GM12892 (cell line): ENCODE data around the gene IL17C.

Experiments used
- DNase-seq: peaks from one replicate; pipeline ENCODE4 v3.0.0; 2011; ENCODE audit not compliant: insufficient read length
- FAIRE-seq: peaks from 2 replicates; lab custom pipeline; 2011; peaks lifted over from hg19 to GRCh38; lab: Jason Lieb, UNC
- POLR2A ChIP-seq: IDR thresholded peaks from 2 replicates; pipeline ENCODE4 v1.6.1; 2011; ENCODE audit warnings: low read depth, low read length, control low read depth
- POLR2AphosphoS5 ChIP-seq: IDR thresholded peaks from 2 replicates; pipeline ENCODE4 v1.6.1; 2011; ENCODE audit warnings: low read depth, low read length, control low read depth
- TAF1 ChIP-seq: IDR thresholded peaks from 2 replicates; pipeline ENCODE4 v1.6.1; 2011; ENCODE audit warnings: low read depth, mild to moderate bottlenecking, control low read depth, low read length, borderline replicate concordance

IL17C gene

DNA sequence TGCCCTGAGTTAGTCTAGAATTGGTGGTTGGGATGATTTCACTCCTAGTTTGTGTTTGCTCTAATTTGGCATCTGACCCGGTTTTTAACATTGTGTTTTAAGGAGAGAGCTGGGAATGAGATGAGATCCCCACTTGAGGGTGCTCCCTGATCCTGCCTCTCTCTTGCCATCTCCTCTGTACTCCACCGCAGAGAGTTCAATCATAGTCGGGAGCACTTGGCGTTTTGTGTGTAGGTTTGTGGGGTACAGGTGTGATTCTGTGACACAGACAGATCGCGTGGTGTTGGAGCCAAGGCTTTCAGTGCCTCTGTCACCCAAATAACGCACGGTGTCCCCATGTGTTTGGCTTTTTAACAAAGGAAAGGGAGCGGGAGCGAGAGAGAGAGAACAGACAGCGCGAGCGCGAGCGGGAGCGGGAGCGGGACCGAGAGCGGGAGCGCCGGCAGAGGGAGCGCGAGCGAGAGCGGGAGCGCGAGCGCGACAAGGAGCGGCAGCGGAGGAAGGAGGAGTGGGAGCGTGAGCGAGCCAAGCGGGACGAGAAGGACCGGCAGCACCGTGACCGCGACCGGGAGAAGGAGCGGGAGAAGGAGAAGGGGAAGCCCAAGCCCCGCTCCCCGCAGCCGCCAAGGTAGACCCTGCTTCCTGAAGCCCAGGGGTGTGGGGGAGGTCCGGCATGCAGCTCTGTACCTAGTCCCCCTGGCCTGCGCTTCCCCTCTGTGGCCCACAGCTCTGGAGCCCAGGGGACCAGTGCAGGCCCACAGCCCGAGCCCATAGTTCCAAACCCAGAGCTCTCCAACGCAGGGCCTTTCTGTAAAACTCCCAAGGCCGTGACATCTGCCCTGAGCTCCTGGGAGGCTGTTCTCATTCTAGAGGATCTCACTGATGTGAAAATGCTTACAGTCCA, 27.2 kb upstream of the IL17C start:
- no peak for TF ChIP-seq POLR2AphosphoS5
- TF ChIP-seq POLR2A = no peak
- TF ChIP-seq TAF1 = no peak
- FAIRE-seq (no peak), DNase-seq (no peak)

DNA sequence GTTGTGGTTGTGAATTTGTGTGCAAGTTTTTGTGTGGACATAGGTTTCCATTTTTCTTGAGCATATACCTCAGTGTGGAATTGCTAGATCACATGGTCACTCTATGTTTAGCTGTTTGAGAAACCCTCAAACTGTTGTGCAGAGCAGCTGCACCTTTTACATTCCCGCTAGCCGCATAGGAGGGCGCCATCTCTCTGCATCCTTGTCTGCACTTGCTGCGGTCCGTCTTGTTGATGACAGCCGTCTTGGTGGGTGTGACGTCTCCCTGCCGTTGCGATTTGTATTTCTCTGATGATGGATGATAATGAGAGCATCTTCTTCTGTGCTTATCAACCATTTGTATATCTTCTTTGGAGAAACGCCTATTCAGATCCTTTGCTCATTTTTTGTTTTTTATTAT, 25.1 kb upstream of the IL17C start:
- no peak for FAIRE-seq
- no peak for DNase-seq

DNA sequence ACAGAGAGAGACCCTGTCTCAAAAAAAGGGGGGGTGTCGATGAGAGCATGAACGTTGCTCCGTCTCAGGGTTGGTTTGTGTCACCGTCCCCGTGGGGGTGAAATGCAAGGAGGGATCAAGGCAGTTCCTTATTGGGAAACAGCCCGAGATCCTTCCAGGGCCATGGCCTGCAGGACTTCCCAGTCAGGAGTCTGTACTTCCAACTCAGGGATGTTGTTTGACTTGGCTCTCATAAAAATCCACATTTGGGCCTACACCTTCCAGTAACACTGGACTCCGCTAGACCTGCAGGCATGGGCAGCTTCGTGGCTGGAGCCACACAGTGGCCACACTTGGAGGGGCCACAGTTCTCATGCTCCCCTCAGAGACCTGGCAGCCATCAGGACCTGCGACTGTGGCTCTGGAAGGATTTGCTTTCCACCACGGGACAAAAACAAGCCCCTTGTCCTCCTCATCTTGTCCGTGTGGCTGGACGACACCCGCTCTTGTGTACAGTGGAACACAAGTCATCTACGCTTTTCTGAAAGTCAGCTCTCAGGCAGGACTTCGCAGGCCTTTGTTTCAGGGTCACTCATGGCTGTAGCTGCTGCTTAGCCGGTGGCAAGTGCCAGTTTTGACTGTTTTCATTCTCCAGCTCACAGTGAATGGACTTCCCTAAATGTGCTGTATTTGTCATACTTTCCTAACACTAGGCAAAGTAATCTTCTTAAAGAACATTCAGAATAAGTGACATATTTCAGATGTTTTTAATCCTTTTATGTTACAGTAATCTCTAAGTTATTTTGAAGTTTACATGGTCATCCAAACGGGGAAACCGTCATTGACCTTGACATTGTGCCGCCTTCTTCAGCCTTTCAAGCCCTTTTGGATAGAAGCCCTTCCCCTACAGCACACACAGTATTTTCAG, 24.2 kb upstream of the IL17C start:
- FAIRE-seq (no peak), DNase-seq (no peak)

More for the DNA sequence above, 25.1 kb upstream of the IL17C start:
- TF ChIP-seq TAF1 (no peak), POLR2AphosphoS5 (no peak), POLR2A (no peak)

DNA sequence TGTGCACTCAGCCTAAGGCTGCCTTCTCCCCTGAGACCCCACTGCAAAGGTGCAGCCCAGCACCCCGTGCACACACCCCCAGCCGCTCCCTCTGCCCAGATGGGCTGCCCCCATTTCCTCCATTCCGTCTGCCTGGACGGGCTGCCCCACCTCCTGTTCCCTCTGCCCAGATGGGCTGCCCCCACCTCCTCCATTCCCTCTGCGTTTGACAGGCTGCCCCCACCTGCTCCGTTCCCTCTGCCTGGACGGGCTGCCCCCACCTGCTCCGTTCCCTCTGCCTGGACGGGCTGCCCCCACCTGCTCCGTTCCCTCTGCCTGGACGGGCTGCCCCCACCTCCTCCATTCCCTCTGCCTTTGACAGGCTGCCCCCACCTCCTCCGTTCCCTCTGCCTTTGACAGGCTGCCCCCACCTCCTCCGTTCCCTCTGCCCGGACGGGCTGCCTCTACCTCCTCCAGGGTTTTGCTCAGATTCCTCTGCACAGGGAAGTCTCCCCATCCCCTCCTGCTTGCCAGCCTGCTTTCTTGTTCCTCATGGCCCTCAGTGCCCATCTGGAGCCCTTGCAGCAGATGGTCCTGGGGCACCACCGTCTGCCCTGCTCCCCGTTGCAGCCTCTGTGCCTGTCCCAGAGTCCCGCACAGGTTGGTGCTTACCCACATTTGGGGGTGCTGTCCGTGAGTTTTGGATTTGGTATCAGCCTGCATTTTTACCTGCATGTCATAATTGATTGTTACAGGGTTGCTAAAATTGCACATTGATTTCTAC, 23.4 kb upstream of the IL17C start:
- no peak for TF ChIP-seq POLR2AphosphoS5
- TF ChIP-seq TAF1 = no peak
- TF ChIP-seq POLR2A = no peak
- FAIRE-seq = no peak
- DNase-seq = no peak

More for the DNA sequence above, 24.2 kb upstream of the IL17C start:
- TF ChIP-seq TAF1 = no peak
- no peak for TF ChIP-seq POLR2AphosphoS5
- TF ChIP-seq POLR2A = no peak

DNA sequence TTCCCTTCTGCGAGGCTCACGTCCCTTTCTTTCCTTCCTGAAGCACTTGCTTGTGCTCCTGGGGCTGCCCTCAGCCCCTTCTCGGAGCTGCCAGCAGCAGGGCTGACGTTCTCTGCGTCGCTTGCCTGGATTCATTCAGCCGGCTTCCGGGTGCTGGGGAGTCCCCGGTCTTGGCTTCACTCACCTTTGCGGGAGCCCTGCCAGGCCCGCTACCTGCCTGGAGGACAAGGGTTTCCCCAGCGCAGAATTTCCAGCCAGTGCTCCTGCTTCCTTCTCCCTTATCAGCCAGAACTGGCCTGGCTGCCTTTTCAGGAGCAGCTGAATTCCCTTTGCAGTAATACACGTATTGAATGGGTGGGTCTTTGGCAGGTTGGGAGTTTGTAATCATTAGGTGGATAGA, 22.1 kb upstream of the IL17C start:
- TF ChIP-seq TAF1 (no peak), POLR2AphosphoS5 (no peak), POLR2A (no peak)
- FAIRE-seq = no peak

DNA sequence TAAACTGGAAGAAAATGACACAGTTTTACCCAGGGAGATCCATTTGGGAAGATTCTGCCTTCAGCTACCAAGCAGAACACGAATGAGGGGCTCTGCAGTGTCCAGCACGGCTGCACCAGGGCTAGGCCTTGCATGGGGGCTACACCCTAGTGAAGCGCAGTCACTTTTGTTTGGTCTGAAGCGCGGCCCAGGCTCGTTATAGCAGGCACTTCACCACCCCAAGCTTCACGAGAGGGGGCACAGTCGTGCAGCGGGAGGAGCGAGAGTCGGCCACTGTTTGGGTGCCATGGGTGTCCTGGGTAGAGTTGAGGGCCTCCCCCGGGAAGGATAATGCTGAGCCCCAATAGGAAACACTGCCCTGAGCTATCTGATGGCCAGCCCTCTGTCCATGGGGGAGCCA, 21.6 kb upstream of the IL17C start:
- no peak for TF ChIP-seq POLR2A
- TF ChIP-seq POLR2AphosphoS5 = no peak
- no peak for TF ChIP-seq TAF1
- FAIRE-seq (no peak), DNase-seq (no peak)

More for the DNA sequence above, 22.1 kb upstream of the IL17C start:
- DNase-seq = no peak

DNA sequence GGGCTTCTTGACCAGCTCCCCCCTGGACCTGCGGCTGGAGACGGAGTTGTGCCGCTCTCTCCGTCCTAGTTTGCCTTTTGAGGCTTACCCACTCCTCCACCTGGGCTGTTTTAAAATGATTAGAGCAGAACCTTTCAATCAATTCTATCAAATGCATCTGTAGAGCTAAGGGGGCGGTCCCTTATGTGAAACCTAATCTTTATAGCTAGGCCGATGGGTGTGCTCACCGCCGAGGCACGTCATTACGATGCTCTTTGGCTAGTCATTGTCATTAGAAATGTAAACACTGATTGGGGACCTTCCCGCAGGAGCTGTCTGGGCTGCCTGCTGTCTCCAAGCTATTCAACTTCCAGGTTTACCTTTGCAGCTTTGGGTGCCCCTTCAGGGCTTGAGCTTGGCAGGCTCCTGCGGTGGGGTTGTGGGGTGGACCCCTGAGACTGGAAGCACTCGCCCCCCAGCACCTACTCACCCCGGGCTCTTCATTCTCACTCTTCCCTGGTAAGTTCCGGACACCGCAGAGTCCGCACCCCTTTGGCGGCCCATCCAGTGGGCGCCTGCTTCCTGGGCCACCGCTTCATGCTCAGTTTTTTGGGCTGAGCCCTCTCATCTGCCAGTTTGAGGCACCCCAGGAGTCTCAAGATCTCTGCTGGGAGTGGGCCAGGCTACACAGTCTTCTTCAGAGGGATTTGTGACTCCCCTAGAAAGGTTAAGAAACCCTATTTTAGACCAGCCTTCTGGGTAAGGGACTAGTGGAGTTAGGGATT, 20.9 kb upstream of the IL17C start:
- DNase-seq (no peak), FAIRE-seq (no peak)
- TF ChIP-seq POLR2AphosphoS5 = no peak
- TF ChIP-seq TAF1 = no peak
- TF ChIP-seq POLR2A = no peak

DNA sequence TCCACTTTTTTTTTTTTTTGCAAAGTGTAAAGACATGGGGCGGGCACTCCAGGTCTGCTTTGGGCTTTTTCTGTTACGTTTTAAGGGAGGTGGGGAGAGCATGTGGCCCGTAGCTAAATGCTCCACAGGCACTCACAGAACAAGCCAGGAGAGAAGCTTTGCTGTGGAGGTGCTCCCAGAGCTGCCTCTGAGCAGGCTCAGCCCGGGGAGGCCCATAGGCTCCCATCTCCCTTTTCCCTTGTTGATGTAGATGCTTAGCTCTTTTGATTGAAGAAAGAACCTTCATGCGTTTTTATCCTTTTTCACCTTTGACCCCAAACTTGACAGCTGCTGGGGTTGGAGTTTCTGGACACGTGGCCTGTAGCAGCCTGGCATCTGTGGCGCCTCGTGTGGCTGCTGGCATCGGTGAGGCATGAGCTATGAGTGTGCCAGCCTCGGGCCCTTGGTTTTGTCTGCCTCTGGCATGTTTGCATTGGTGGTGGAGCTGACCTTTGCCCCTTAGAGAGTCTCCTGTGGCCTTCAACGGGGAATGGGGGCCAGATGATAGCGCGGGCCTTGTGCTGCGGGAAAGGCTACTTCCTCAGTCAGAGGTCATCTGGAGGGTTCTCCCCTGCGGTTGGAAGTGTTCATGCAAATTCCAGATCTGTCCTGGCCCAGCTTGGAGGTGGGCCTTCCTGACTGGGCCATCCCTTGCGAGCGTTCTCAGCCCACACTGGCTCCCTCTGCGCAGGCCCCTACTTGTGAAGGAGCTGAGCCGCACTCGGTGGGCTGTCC, 20.0 kb upstream of the IL17C start:
- no peak for FAIRE-seq
- DNase-seq = no peak
- TF ChIP-seq POLR2A (no peak), POLR2AphosphoS5 (no peak), TAF1 (no peak)

DNA sequence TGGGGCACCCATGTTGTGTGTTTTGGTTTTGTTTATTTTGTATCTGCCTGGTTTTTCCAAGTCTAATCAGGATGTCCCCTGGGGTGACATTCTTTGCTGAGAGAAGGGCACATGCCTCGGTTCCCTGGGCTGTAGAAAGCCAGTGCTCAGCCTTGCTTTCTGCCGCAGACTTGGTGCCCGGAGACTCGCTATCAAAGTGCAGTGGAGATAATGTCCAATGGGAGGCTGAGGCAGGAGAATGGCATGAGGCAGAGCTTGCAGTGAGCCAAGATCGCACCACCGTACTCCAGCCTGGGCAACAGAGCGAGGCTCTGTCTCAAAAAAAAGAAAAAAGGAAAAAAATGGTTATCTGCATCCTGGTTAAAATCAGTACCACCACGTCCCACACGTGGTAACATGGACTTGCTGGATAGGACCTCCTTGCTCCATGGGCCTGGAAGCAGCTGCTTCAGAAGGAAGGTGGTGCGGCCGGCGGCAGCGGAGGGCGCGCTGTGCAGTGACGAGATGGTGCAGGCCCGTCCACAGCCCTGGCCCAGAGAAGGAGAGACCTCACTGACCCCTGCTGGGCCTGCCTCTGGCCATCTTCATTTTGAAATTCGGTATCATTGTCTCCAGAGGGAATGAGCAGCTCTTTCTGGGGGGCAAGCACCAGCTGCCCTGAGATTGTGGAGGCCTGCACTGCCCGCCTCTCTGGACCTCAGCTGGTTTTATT, 19.3 kb upstream of the IL17C start:
- DNase-seq = no peak
- FAIRE-seq = no peak
- TF ChIP-seq POLR2A (no peak), POLR2AphosphoS5 (no peak), TAF1 (no peak)
